Cerebellar nuclear complex (tissue), 1 donor: ENCODE data around the gene PARD3B.

Source experiments
- DNase-seq, 2 experiments: peaks; one replicate each; lab custom pipeline; 2025; lab: John Stamatoyannopoulos, UW

The PARD3B gene

GRCh38 chr2:205407984-205408383, 862.7 kb downstream of the PARD3B start:
- DNase-seq = no peak

GRCh38 chr2:205408696-205409095, 863.4 kb downstream of the PARD3B start:
- no peak for DNase-seq

- no peak for DNase-seq
These were observed 864.1 kb downstream of the PARD3B start for GRCh38 chr2:205409411-205409810.

- DNase-seq = no peak
These were observed 866.3 kb downstream of the PARD3B start for GRCh38 chr2:205411558-205411957.

- DNase-seq = no peak
These were observed 879.1 kb downstream of the PARD3B start for GRCh38 chr2:205424326-205424725.

GRCh38 chr2:205425102-205425501, 879.8 kb downstream of the PARD3B start:
- DNase-seq = no peak

- DNase-seq = no peak
These were observed 881.8 kb downstream of the PARD3B start for GRCh38 chr2:205427112-205427511.

- DNase-seq = no peak
These were observed 883.5 kb downstream of the PARD3B start for GRCh38 chr2:205428811-205429210.

- no peak for DNase-seq
These were observed 890.7 kb downstream of the PARD3B start for GRCh38 chr2:205435970-205436369.

- DNase-seq = no peak
These were observed 893.0 kb downstream of the PARD3B start for GRCh38 chr2:205438241-205438640.

GRCh38 chr2:205439621-205440020, 894.3 kb downstream of the PARD3B start:
- no peak for DNase-seq

GRCh38 chr2:205441524-205441923, 896.2 kb downstream of the PARD3B start:
- no peak for DNase-seq

GRCh38 chr2:205448189-205448588, 902.9 kb downstream of the PARD3B start:
- no peak for DNase-seq

GRCh38 chr2:205451901-205452512, 906.7 kb downstream of the PARD3B start:
- DNase-seq = no peak

GRCh38 chr2:205453202-205453601, 907.9 kb downstream of the PARD3B start:
- no peak for DNase-seq

- no peak for DNase-seq
These were observed 911.4 kb downstream of the PARD3B start for GRCh38 chr2:205456682-205457081.

GRCh38 chr2:205460217-205460616, 914.9 kb downstream of the PARD3B start:
- no peak for DNase-seq

- DNase-seq = no peak
These were observed 915.9 kb downstream of the PARD3B start for GRCh38 chr2:205461169-205461568.

GRCh38 chr2:205461678-205462665, 916.7 kb downstream of the PARD3B start:
- no peak for DNase-seq

GRCh38 chr2:205462681-205463345, 917.5 kb downstream of the PARD3B start:
- no peak for DNase-seq

- no peak for DNase-seq
These were observed 918.3 kb downstream of the PARD3B start for GRCh38 chr2:205463466-205464025.

- no peak for DNase-seq
These were observed 919.4 kb downstream of the PARD3B start for GRCh38 chr2:205464681-205465080.
